ENCODE results near the gene WASF2. TPM values are rescaled to one million over a fixed set of nuclear protein-coding genes. Genes with fewer than 3 reads are reported as not detected.

WASF2 gene
- total RNA-seq, 3 donors from 2014 or later = 41.6 to 93.5 (median 43.2) TPM

- Histone ChIP-seq H3K27ac (peak overlapping the region; percentile 99 to 100), H3K4me3 (no peak overlapping the region), H3K4me1 (peaks cover 7 to 12% of the 10 kb centered on the region in 2 donors), H3K9me3 (no peaks in the 10 kb centered on the region), H3K27me3 (no peaks in the 10 kb centered on the region), H3K36me3 (no peaks in the 10 kb centered on the region)
- intact Hi-C loops (cut with DNase I; ENCODE audit: low total_unique reads) = no loop called here
- TF ChIP-seq POLR2AphosphoS5 (IDR thresholded peaks at IDR 0.05) (no peak), POLR2A (IDR thresholded peaks at IDR 0.05) (no peak)
- no peak for DNase-seq (ENCODE audit: low spot score in 2 of 2)
Measured at GRCh38 chr1:27492796-27493195, 2.8 kb upstream of the WASF2 start.

GRCh38 chr1:27491748-27492700, 2.1 kb upstream of the WASF2 start:
- no peaks in the 10 kb centered on the region for H3K36me3 ChIP-seq
- H3K27me3 ChIP-seq = no peaks in the 10 kb centered on the region
- TF ChIP-seq POLR2A (IDR thresholded peaks at IDR 0.05) = no peak
- peak in 2 of 3 donors; percentile 20 to 22 for TF ChIP-seq POLR2AphosphoS5 (IDR thresholded peaks at IDR 0.05)
- TF ChIP-seq, protein P1, sequence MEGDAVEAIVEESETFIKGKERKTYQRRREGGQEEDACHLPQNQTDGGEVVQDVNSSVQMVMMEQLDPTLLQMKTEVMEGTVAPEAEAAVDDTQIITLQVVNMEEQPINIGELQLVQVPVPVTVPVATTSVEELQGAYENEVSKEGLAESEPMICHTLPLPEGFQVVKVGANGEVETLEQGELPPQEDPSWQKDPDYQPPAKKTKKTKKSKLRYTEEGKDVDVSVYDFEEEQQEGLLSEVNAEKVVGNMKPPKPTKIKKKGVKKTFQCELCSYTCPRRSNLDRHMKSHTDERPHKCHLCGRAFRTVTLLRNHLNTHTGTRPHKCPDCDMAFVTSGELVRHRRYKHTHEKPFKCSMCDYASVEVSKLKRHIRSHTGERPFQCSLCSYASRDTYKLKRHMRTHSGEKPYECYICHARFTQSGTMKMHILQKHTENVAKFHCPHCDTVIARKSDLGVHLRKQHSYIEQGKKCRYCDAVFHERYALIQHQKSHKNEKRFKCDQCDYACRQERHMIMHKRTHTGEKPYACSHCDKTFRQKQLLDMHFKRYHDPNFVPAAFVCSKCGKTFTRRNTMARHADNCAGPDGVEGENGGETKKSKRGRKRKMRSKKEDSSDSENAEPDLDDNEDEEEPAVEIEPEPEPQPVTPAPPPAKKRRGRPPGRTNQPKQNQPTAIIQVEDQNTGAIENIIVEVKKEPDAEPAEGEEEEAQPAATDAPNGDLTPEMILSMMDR (IDR thresholded peaks at IDR 0.05) = no peak
- no peaks in the 10 kb centered on the region for H3K9me3 ChIP-seq
- intact Hi-C loops (cut with DNase I; ENCODE audit: low total_unique reads) = no loop called here
- peaks cover 7 to 12% of the 10 kb centered on the region in 2 donors for H3K4me1 ChIP-seq
- peak overlapping the region in 1 of 3 donors; percentile 39 for H3K4me3 ChIP-seq
- H3K27ac ChIP-seq = peak overlapping the region; percentile 99 to 100
- peak; percentile 72 to 79 for DNase-seq (ENCODE audit: low spot score in 2 of 2)

DNA sequence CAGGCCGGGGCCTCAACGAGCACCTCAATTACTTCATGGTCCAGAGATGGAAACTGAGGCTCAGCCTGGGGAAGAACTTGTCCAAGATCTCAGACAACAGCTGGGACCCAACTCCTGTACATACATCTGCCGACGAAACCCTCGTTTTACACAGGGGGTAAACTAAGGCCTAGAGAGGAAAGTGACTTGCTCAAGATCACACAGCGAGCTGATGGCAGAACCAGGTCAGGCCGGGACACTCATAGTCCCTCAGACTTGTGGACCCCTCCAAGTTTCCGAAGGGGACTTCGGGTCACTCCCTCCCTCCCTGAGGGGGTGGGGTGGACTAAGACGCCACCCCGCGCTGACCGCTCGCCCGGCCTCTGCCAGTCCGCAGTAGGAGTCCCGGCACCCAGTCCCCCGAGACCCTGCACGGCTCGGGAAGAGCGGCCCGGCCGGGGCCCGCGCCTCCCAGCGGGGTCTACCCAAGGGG, 430 bp downstream of the WASF2 start:
- TF ChIP-seq POLR2AphosphoS5 (IDR thresholded peaks at IDR 0.05) = no peak
- TF ChIP-seq, protein P1 (IDR thresholded peaks at IDR 0.05) = no peak
- no peak for TF ChIP-seq POLR2A (IDR thresholded peaks at IDR 0.05)
- Histone ChIP-seq H3K27ac (peak overlapping the region; percentile 99 to 100), H3K4me1 (peaks cover 7 to 12% of the 10 kb centered on the region in 2 donors), H3K4me3 (peak overlapping the region; percentile 87 to 99 (median 99)), H3K27me3 (no peaks in the 10 kb centered on the region), H3K36me3 (no peaks in the 10 kb centered on the region), H3K9me3 (no peaks in the 10 kb centered on the region)
- intact Hi-C loops (cut with DNase I; ENCODE audit: low total_unique reads) = no loop called here
- peak in 1 of 2 donors; percentile 30 for DNase-seq (ENCODE audit: low spot score in 2 of 2)

- Histone ChIP-seq H3K4me1 (peaks cover 7 to 12% of the 10 kb centered on the region in 2 donors), H3K27me3 (no peaks in the 10 kb centered on the region), H3K27ac (peak overlapping the region; percentile 99 to 100), H3K9me3 (no peaks in the 10 kb centered on the region), H3K36me3 (no peaks in the 10 kb centered on the region), H3K4me3 (peak overlapping the region; percentile 87 to 99 (median 99))
- intact Hi-C loops (cut with DNase I; ENCODE audit: low total_unique reads) = no loop called here
- no peak for TF ChIP-seq POLR2A (IDR thresholded peaks at IDR 0.05)
- TF ChIP-seq, protein P1 (IDR thresholded peaks at IDR 0.05) = no peak
- TF ChIP-seq POLR2AphosphoS5 (IDR thresholded peaks at IDR 0.05) = no peak
- no peak for DNase-seq (ENCODE audit: low spot score in 2 of 2)
Measured at GRCh38 chr1:27487966-27488884, 1.7 kb downstream of the WASF2 start.

DNA sequence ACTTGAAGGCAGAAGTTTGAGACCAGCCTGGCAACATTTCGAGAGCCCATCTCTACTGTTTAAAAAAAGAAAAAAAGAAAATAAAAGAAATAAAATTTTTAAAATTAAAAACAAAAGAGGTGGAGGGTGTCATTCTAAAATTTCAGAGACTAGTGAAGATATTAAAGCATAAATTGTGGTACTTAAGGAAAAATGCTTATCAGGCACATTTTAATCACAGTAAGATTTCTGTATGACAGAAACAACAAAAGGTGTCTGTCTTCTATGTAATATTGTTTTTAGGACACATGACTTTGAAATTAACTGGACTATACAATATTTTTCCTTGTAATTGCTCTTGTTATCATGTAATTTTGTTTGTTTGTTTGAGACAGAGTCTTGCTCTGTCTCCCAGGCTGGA, 4.6 kb downstream of the WASF2 start:
- H3K4me3 ChIP-seq = no peak overlapping the region
- no peaks in the 10 kb centered on the region for H3K9me3 ChIP-seq
- intact Hi-C loops (cut with DNase I; ENCODE audit: low total_unique reads) = no loop called here
- TF ChIP-seq POLR2AphosphoS5 (IDR thresholded peaks at IDR 0.05) (no peak), POLR2A (IDR thresholded peaks at IDR 0.05) (no peak)
- TF ChIP-seq, protein P1 (IDR thresholded peaks at IDR 0.05) = no peak
- no peak overlapping the region for H3K27ac ChIP-seq
- H3K4me1 ChIP-seq = no peaks in the 10 kb centered on the region
- H3K27me3 ChIP-seq = no peaks in the 10 kb centered on the region
- H3K36me3 ChIP-seq = no peaks in the 10 kb centered on the region
- no peak for DNase-seq (ENCODE audit: low spot score in 2 of 2)

All from breast epithelium (tissue), 4 donors.